ENCODE data around the gene ST14.
"Not testable (repeated sequence)": the region's sequence is repeated elsewhere in the genome, so short reads cannot be mapped to it uniquely, and the experiment has no call there.

ST14 gene

GRCh38 chr11:130220311-130221035 is 60.9 kb downstream of the ST14 start:
- in situ Hi-C loops (cut with HindIII; ENCODE audit: low pct_unique_long_range_greater_than_20kb, low sequenced_read_pairs) = no loop called here
- DNase-seq (ENCODE audit: low read depth in 1 of 2, low spot score in 1 of 2) = no peak
- TF ChIP-seq JUND (IDR thresholded peaks at IDR 0.05; ENCODE audit: low read depth) = no peak

DNA sequence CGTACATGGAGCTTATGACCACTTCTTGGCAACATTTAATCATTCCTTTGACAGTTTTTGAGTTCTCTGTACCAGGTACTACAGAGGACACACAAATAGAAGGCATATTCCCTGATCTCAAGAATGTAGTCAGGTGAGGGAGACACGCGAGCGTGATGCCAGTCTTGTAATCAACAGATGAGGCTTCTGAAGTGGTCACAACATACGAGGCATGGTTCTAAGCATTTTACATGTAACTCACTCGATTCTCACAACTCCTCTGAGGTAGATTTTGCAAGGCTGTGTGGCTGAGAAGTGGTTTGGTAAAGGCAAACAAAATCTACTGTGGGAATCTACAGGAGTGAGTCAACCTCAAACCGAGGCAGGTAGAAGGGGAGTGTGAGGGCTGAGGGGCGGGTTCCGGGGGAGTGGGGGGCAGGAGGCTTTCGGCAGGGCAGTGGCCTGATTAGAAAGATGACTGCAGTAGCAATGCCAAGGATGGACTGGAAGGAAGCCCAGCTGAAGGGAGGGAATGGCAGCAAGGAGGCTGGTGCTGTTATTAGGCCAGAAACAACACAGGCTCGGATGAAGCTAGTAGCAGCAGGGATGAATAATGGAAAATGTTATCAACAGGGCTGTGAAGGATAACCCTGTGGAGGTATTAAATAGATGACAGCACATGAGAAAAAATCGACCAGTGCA is 63.8 kb downstream of the ST14 start:
- TF ChIP-seq JUND (IDR thresholded peaks at IDR 0.05; ENCODE audit: low read depth) = no peak
- no peak for DNase-seq (ENCODE audit: low read depth in 1 of 2, low spot score in 1 of 2)

GRCh38 chr11:130227373-130227772 is 67.8 kb downstream of the ST14 start:
- in situ Hi-C loops (cut with HindIII; ENCODE audit: low pct_unique_long_range_greater_than_20kb, low sequenced_read_pairs) = no loop called here
- no peak for DNase-seq (ENCODE audit: low read depth in 1 of 2, low spot score in 1 of 2)
- no peak for TF ChIP-seq JUND (IDR thresholded peaks at IDR 0.05; ENCODE audit: low read depth)

More for the DNA sequence above, 63.8 kb downstream of the ST14 start:
- in situ Hi-C loops (cut with HindIII; ENCODE audit: low pct_unique_long_range_greater_than_20kb, low sequenced_read_pairs) = no loop called here

- in situ Hi-C loops (cut with HindIII; ENCODE audit: low pct_unique_long_range_greater_than_20kb, low sequenced_read_pairs); DNase-seq (ENCODE audit: low read depth in 1 of 2, low spot score in 1 of 2): not testable (repeated sequence)
Observed at GRCh38 chr11:130233486-130233885, 73.9 kb downstream of the ST14 start.

DNA sequence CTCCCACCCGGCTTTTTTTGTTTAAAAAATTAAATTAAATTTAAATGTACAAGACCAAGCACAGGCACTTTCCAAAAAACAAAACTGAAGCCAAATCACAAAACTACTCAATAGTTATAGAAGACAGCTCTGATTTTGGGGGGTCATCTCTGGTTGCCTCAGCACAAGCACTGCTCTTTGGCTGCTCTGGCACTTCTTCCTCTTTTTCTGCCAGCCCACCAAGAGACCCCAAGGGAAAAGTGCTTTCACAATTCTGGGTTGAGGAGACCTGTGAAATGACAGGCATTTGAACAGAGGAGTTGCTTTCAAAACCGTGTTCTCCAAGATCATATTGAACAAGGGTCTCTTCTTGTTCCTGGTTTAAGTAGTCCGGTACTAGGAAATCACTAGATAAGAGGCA is 74.3 kb downstream of the ST14 start:
- in situ Hi-C loops (cut with HindIII; ENCODE audit: low pct_unique_long_range_greater_than_20kb, low sequenced_read_pairs) = not testable (repeated sequence)

GRCh38 chr11:130234315-130234714 is 74.7 kb downstream of the ST14 start:
- in situ Hi-C loops (cut with HindIII; ENCODE audit: low pct_unique_long_range_greater_than_20kb, low sequenced_read_pairs) = no loop called here
- TF ChIP-seq JUND (IDR thresholded peaks at IDR 0.05; ENCODE audit: low read depth) = no peak
- no peak for DNase-seq (ENCODE audit: low read depth in 1 of 2, low spot score in 1 of 2)

More for the DNA sequence above, 74.3 kb downstream of the ST14 start:
- not testable (repeated sequence) for DNase-seq (ENCODE audit: low read depth in 1 of 2, low spot score in 1 of 2)

- TF ChIP-seq JUND (IDR thresholded peaks at IDR 0.05; ENCODE audit: low read depth) = no peak
- no peak for DNase-seq (ENCODE audit: low read depth in 1 of 2, low spot score in 1 of 2)
- in situ Hi-C loops (cut with HindIII; ENCODE audit: low pct_unique_long_range_greater_than_20kb, low sequenced_read_pairs) = no loop called here
Observed at GRCh38 chr11:130237282-130238006, 77.9 kb downstream of the ST14 start.

GRCh38 chr11:130241713-130242112 is 82.1 kb downstream of the ST14 start:
- no peak for DNase-seq (ENCODE audit: low read depth in 1 of 2, low spot score in 1 of 2)
- in situ Hi-C loops (cut with HindIII; ENCODE audit: low pct_unique_long_range_greater_than_20kb, low sequenced_read_pairs) = no loop called here
- no peak for TF ChIP-seq JUND (IDR thresholded peaks at IDR 0.05; ENCODE audit: low read depth)

DNA sequence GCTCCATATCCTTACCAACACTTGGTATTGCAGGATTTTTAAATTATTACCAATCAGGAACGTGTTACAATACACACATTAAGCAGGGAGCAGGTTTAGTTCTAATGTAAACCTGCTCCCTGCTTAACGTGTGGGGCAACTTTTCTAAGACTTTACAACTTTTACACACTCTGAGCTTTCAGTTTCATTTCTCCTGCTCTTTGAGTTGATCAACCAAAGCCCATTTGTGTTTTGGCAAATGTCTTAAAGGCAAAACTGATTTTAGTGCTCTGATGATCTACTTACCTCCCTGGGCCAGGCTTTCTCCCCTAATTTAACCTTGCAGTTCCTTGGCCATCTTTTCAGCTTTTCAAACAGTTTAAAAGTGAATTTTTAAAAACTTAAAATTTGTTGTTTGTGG is 84.2 kb downstream of the ST14 start:
- no peak for TF ChIP-seq JUND (IDR thresholded peaks at IDR 0.05; ENCODE audit: low read depth)

DNA sequence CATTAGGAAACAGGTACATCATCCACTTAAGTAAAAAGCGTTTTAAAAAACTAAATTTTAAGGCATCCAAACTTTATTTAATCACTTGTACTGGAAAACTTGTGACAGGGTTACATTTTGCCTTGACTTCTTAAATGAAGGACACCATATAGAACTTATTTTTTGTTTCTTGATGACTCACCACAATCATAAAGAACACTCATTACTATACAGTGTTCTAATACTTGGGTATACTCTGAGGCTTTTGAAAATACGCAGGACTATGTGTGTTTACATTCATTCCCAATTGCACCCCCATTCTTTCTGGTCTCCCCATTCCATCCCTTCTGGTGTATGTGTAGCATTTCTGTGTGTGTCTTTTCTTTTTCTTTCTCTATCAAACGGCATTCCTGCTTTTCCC is 85.3 kb downstream of the ST14 start:
- no peak for DNase-seq (ENCODE audit: low read depth in 1 of 2, low spot score in 1 of 2)
- in situ Hi-C loops (cut with HindIII; ENCODE audit: low pct_unique_long_range_greater_than_20kb, low sequenced_read_pairs) = no loop called here
- TF ChIP-seq JUND (IDR thresholded peaks at IDR 0.05; ENCODE audit: low read depth) = no peak

More for the DNA sequence above, 84.2 kb downstream of the ST14 start:
- in situ Hi-C loops (cut with HindIII; ENCODE audit: low pct_unique_long_range_greater_than_20kb, low sequenced_read_pairs) = no loop called here
- DNase-seq (ENCODE audit: low read depth in 1 of 2, low spot score in 1 of 2) = peak in 1 of 2 experiments; percentile 48

DNA sequence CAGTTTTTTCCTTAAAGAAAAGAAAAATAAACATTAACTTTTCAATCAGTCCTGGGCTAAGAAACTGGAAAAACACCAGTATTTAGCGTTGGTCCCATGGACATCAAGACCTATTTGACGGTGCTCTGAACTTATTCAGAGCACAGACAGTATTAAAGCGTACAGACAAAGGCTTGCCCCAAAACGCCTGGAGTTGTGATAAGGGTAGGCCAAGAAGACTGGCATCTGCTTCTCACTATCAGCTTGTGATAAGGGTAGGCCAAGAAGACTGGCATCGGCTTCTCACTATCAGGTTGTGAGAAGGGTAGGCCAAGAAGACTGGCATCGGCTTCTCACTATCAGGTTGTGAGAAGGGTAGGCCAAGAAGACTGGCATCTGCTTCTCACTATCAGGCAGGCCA is 85.8 kb downstream of the ST14 start:
- in situ Hi-C loops (cut with HindIII; ENCODE audit: low pct_unique_long_range_greater_than_20kb, low sequenced_read_pairs); DNase-seq (ENCODE audit: low read depth in 1 of 2, low spot score in 1 of 2): not testable (repeated sequence)

- DNase-seq (ENCODE audit: low read depth in 1 of 2, low spot score in 1 of 2) = no peak
- no peak for TF ChIP-seq JUND (IDR thresholded peaks at IDR 0.05; ENCODE audit: low read depth)
- in situ Hi-C loops (cut with HindIII; ENCODE audit: low pct_unique_long_range_greater_than_20kb, low sequenced_read_pairs) = no loop called here
Observed at GRCh38 chr11:130246270-130246669, 86.7 kb downstream of the ST14 start.

GRCh38 chr11:130246738-130247137 is 87.2 kb downstream of the ST14 start:
- in situ Hi-C loops (cut with HindIII; ENCODE audit: low pct_unique_long_range_greater_than_20kb, low sequenced_read_pairs) = no loop called here
- DNase-seq (ENCODE audit: low read depth in 1 of 2, low spot score in 1 of 2) = no peak
- TF ChIP-seq JUND (IDR thresholded peaks at IDR 0.05; ENCODE audit: low read depth) = no peak
